SK-N-SH (cell line): ENCODE measurements around the gene APOC3. TPM values are rescaled to one million over a fixed set of nuclear protein-coding genes. Genes with fewer than 3 reads are reported as not detected.

ENCODE experiments used
- CTCF ChIA-PET: fragments of 300-600, 350-600 bp; formaldehyde crosslinking; extraction: SDS; loops from one replicate; lab custom pipeline; 2021; lab: Yijun Ruan, JAX
- POLR2A ChIA-PET: fragments of 350-600 bp; sonication (Branson Sonifier 250); formaldehyde crosslinking; extraction: SDS; loops from one replicate; lab custom pipeline; 2020; ENCODE audit warnings: antibody characterized with exemption, inconsistent platforms; lab: Yijun Ruan, JAX
- DNase-seq: peaks from one replicate; pipeline ENCODE4 v3.0.0; 2012
- H2AFZ ChIP-seq: fragments of 200-600 bp; sonication (generic); 2 replicates; pipeline ENCODE4 v1.8.1; 2016; ENCODE audit warnings: antibody characterized with exemption, mild to moderate bottlenecking, low read depth
- H3F3A ChIP-seq: fragments of 200-600 bp; sonication (generic); replicated peaks from 2 replicates; pipeline ENCODE3; 2016; ENCODE audit warnings: antibody characterized with exemption, mild to moderate bottlenecking; ENCODE audit not compliant: insufficient read depth
- H3K27ac ChIP-seq, 2 experiments: fragments of 200-500 bp in 1 of 2; fragments of 200-600 bp in 1 of 2; sonication (Bioruptor generic) in 1 of 2; sonication (generic), shearing (Covaris generic) in 1 of 2; 2 replicates each; pipeline versions ENCODE4 v1.5.1 to v1.6.1; 2014 to 2016; ENCODE audit warnings: low read depth in 2 of 2, inconsistent platforms in 1 of 2, low read length in 1 of 2, mild to moderate bottlenecking in 1 of 2, mixed read lengths in 1 of 2
- H3K27me3 ChIP-seq: fragments of 200-600 bp; sonication (generic), shearing (Covaris generic); 2 replicates; pipeline ENCODE4 v1.6.1; 2016; ENCODE audit warnings: mixed run types; ENCODE audit not compliant: insufficient read depth
- H3K36me3 ChIP-seq, 2 experiments: fragments of 200-500 bp in 1 of 2; fragments of 200-600 bp in 1 of 2; sonication (Bioruptor generic) in 1 of 2; sonication (generic) in 1 of 2; replicated peaks in 1 of 2; 2 replicates each; pipeline versions ENCODE3 to v1.5.1; 2014 to 2016; ENCODE audit warnings: low read length in 1 of 2, mild to moderate bottlenecking in 1 of 2; ENCODE audit not compliant: insufficient read depth in 2 of 2, control insufficient read depth in 1 of 2
- H3K4me1 ChIP-seq, 2 experiments: fragments of 200-500 bp in 1 of 2; fragments of 200-600 bp in 1 of 2; sonication (Bioruptor generic) in 1 of 2; sonication (generic), shearing (Covaris generic) in 1 of 2; 2 replicates each; pipeline versions ENCODE4 v1.5.1 to v1.6.1; 2014 to 2016; ENCODE audit warnings: low read depth in 1 of 2, low read length in 1 of 2, mixed run types in 1 of 2; ENCODE audit not compliant: insufficient read depth in 2 of 2, control insufficient read depth in 1 of 2
- H3K4me2 ChIP-seq: fragments of 200-600 bp; sonication (generic), shearing (Covaris generic); 2 replicates; pipeline ENCODE4 v1.6.1; 2017; ENCODE audit warnings: mixed run types
- H3K4me3 ChIP-seq, 2 experiments: fragments of 200-500 bp in 1 of 2; fragments of 200-600 bp in 1 of 2; sonication (Bioruptor generic) in 1 of 2; sonication (generic), shearing (Covaris generic) in 1 of 2; 2 replicates each; pipeline versions ENCODE4 v1.5.1 to v1.8.1; 2014 to 2016; ENCODE audit warnings: low read depth in 2 of 2, inconsistent platforms in 1 of 2, low read length in 1 of 2, mild to moderate bottlenecking in 1 of 2, mixed read lengths in 1 of 2, moderate library complexity in 1 of 2
- H3K79me2 ChIP-seq: fragments of 200-600 bp; sonication (generic); 2 replicates; pipeline ENCODE4 v1.8.1; 2017; ENCODE audit warnings: mild to moderate bottlenecking; ENCODE audit not compliant: insufficient read depth
- H3K9ac ChIP-seq: fragments of 200-600 bp; sonication (generic); 2 replicates; pipeline ENCODE4 v1.6.1; 2017; ENCODE audit warnings: mixed run types
- H3K9me2 ChIP-seq: fragments of 200-600 bp; sonication (generic); 2 replicates; pipeline ENCODE4 v1.6.1; 2017; ENCODE audit warnings: mixed run types
- H3K9me3 ChIP-seq: fragments of 200-600 bp; sonication (generic); 2 replicates; pipeline ENCODE4 v1.6.1; 2017; ENCODE audit warnings: mixed run types, mild to moderate bottlenecking, moderate library complexity
- H4K20me1 ChIP-seq: fragments of 200-600 bp; sonication (generic); 2 replicates; pipeline ENCODE4 v1.6.1; 2017; ENCODE audit warnings: mild to moderate bottlenecking, mixed run types; ENCODE audit not compliant: insufficient read depth
- CHD2 ChIP-seq: fragments of 150-350 bp; IDR thresholded peaks from 2 replicates; pipeline ENCODE4 v1.6.1; 2018; ENCODE audit warnings: low read length; ENCODE audit not compliant: partially characterized antibody
- ELF1 ChIP-seq: IDR thresholded peaks from 2 replicates; pipeline ENCODE4 v1.4.0; 2012
- EP300 ChIP-seq, 2 experiments: IDR thresholded peaks; 2 replicates each; pipeline versions ENCODE4 v1.4.0 to v1.6.1; 2012; ENCODE audit warnings: borderline replicate concordance in 1 of 2, low read depth in 1 of 2, low read length in 1 of 2
- EZH2phosphoT487 ChIP-seq: fragments of 200-600 bp; sonication (generic); IDR thresholded peaks from 2 replicates; pipeline ENCODE4 v1.6.1; 2017; ENCODE audit warnings: low read depth, mixed run types, mild to moderate bottlenecking, antibody characterized with exemption, moderate library complexity, borderline replicate concordance
- FOXM1 ChIP-seq: IDR thresholded peaks from 2 replicates; pipeline ENCODE4 v1.4.0; 2012; ENCODE audit warnings: low read depth, mild to moderate bottlenecking
- GABPA ChIP-seq: IDR thresholded peaks from 2 replicates; pipeline ENCODE4 v1.4.0; 2012; ENCODE audit warnings: low read depth, mild to moderate bottlenecking
- JUND ChIP-seq: IDR thresholded peaks from 2 replicates; pipeline ENCODE4 v1.4.0; 2012
- NRF1 ChIP-seq: IDR thresholded peaks from 2 replicates; pipeline ENCODE4 v1.6.1; 2012; ENCODE audit warnings: low read depth, mild to moderate bottlenecking, low read length
- POLR2AphosphoS5 ChIP-seq: IDR thresholded peaks from 2 replicates; pipeline ENCODE4 v1.6.1; 2012; ENCODE audit warnings: low read depth, low read length
- RAD21 ChIP-seq: IDR thresholded peaks from 2 replicates; pipeline ENCODE4 v1.6.1; 2012; ENCODE audit warnings: mild to moderate bottlenecking, low read length
- RFX5 ChIP-seq: IDR thresholded peaks from 2 replicates; pipeline ENCODE4 v1.6.1; 2012; ENCODE audit warnings: mild to moderate bottlenecking, improper control_type of control experiment, low read length
- RXRA ChIP-seq: IDR thresholded peaks from 2 replicates; pipeline ENCODE4 v1.4.0; 2012; ENCODE audit warnings: low read depth, mild to moderate bottlenecking, borderline replicate concordance
- TCF12 ChIP-seq: IDR thresholded peaks from 2 replicates; pipeline ENCODE4 v1.4.0; 2012
- WGBS: methylation state at CpG from one replicate; pipeline ENCODE4 v1.1.6; 2017; ENCODE audit warnings: low lambda C conversion rate; 5-methylcytosine and 5-hydroxymethylcytosine counted together
- polyA plus RNA-seq, 3 experiments: library from polyadenylated mRNA; depleted of rRNA; stranded (reverse); fragments of >200 nt; gene quantifications; 2 replicates each; pipeline ENCODE4 v1.2.3, GENCODE V29; 2012
- TF ChIP-seq, protein P1 (sequence below): IDR thresholded peaks from 2 replicates; pipeline ENCODE4 v1.6.1; 2012; ENCODE audit warnings: mild to moderate bottlenecking, low read depth, low read length, moderate library complexity
- TF ChIP-seq, protein P2 (sequence below): IDR thresholded peaks from 2 replicates; pipeline ENCODE4 v1.4.0; 2012; ENCODE audit warnings: low read depth, borderline replicate concordance
- TF ChIP-seq, protein P3 (sequence below): fragments of 150-350 bp; IDR thresholded peaks from 2 replicates; pipeline ENCODE4 v1.6.1; 2016; ENCODE audit warnings: mild to moderate bottlenecking, low read depth, low read length
- TF ChIP-seq, protein P4 (sequence below): fragments of 150-350 bp; IDR thresholded peaks from 2 replicates; pipeline ENCODE4 v1.6.1; 2017; ENCODE audit warnings: antibody characterized with exemption, low read length, low read depth, borderline replicate concordance
- TF ChIP-seq, protein P5 (sequence below): fragments of 200-600 bp; sonication (generic); IDR thresholded peaks from 2 replicates; pipeline ENCODE4 v1.6.1; 2017; ENCODE audit warnings: antibody characterized with exemption, mild to moderate bottlenecking, moderate library complexity
- TF ChIP-seq, protein P6 (sequence below): IDR thresholded peaks from 2 replicates; pipeline ENCODE4 v1.4.0; 2012; ENCODE audit warnings: low read depth
- TF ChIP-seq, protein P7 (sequence below): IDR thresholded peaks from 2 replicates; pipeline ENCODE4 v1.4.0; 2012; ENCODE audit warnings: low read depth, borderline replicate concordance

APOC3 gene
- not detected in 2 replicates for polyA plus RNA-seq (2012; rRNA removed)
- polyA plus RNA-seq (2012; cell fraction: cytosol; rRNA removed): 8.5 TPM in 1 of 2 replicates, not detected in the other
- 0.51 TPM in 1 of 2 replicates, not detected in the other for polyA plus RNA-seq (2012; cell fraction: nucleus; rRNA removed)

DNA sequence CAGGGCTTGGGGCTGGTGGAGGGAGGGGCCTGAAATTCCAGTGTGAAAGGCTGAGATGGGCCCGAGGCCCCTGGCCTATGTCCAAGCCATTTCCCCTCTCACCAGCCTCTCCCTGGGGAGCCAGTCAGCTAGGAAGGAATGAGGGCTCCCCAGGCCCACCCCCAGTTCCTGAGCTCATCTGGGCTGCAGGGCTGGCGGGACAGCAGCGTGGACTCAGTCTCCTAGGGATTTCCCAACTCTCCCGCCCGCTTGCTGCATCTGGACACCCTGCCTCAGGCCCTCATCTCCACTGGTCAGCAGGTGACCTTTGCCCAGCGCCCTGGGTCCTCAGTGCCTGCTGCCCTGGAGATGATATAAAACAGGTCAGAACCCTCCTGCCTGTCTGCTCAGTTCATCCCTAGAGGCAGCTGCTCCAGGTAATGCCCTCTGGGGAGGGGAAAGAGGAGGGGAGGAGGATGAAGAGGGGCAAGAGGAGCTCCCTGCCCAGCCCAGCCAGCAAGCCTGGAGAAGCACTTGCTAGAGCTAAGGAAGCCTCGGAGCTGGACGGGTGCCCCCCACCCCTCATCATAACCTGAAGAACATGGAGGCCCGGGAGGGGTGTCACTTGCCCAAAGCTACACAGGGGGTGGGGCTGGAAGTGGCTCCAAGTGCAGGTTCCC lies at the start of gene APOC3:
Gene APOC3, plus strand, starts transcription at position 383 of the 659 bp plus-strand sequence. CDS start 676 bp downstream, outside the sequence.
- TF ChIP-seq RXRA (no peak), FOXM1 (no peak), EZH2phosphoT487 (no peak), POLR2AphosphoS5 (no peak), RAD21 (no peak), ELF1 (no peak), TCF12 (no peak), RFX5 (no peak), EP300 (IDR thresholded peaks at IDR 0.05; ENCODE audit: borderline replicate concordance in 1 of 2, low read depth in 1 of 2, low read length in 1 of 2) (no peak), CHD2 (no peak), JUND (no peak), GABPA (no peak), NRF1 (no peak)
- TF ChIP-seq, protein P1, sequence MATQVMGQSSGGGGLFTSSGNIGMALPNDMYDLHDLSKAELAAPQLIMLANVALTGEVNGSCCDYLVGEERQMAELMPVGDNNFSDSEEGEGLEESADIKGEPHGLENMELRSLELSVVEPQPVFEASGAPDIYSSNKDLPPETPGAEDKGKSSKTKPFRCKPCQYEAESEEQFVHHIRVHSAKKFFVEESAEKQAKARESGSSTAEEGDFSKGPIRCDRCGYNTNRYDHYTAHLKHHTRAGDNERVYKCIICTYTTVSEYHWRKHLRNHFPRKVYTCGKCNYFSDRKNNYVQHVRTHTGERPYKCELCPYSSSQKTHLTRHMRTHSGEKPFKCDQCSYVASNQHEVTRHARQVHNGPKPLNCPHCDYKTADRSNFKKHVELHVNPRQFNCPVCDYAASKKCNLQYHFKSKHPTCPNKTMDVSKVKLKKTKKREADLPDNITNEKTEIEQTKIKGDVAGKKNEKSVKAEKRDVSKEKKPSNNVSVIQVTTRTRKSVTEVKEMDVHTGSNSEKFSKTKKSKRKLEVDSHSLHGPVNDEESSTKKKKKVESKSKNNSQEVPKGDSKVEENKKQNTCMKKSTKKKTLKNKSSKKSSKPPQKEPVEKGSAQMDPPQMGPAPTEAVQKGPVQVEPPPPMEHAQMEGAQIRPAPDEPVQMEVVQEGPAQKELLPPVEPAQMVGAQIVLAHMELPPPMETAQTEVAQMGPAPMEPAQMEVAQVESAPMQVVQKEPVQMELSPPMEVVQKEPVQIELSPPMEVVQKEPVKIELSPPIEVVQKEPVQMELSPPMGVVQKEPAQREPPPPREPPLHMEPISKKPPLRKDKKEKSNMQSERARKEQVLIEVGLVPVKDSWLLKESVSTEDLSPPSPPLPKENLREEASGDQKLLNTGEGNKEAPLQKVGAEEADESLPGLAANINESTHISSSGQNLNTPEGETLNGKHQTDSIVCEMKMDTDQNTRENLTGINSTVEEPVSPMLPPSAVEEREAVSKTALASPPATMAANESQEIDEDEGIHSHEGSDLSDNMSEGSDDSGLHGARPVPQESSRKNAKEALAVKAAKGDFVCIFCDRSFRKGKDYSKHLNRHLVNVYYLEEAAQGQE: no peak
- TF ChIP-seq, protein P2, sequence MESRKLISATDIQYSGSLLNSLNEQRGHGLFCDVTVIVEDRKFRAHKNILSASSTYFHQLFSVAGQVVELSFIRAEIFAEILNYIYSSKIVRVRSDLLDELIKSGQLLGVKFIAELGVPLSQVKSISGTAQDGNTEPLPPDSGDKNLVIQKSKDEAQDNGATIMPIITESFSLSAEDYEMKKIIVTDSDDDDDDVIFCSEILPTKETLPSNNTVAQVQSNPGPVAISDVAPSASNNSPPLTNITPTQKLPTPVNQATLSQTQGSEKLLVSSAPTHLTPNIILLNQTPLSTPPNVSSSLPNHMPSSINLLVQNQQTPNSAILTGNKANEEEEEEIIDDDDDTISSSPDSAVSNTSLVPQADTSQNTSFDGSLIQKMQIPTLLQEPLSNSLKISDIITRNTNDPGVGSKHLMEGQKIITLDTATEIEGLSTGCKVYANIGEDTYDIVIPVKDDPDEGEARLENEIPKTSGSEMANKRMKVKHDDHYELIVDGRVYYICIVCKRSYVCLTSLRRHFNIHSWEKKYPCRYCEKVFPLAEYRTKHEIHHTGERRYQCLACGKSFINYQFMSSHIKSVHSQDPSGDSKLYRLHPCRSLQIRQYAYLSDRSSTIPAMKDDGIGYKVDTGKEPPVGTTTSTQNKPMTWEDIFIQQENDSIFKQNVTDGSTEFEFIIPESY: no peak
- TF ChIP-seq, protein P3, sequence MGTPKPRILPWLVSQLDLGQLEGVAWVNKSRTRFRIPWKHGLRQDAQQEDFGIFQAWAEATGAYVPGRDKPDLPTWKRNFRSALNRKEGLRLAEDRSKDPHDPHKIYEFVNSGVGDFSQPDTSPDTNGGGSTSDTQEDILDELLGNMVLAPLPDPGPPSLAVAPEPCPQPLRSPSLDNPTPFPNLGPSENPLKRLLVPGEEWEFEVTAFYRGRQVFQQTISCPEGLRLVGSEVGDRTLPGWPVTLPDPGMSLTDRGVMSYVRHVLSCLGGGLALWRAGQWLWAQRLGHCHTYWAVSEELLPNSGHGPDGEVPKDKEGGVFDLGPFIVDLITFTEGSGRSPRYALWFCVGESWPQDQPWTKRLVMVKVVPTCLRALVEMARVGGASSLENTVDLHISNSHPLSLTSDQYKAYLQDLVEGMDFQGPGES: no peak
- TF ChIP-seq, protein P4, sequence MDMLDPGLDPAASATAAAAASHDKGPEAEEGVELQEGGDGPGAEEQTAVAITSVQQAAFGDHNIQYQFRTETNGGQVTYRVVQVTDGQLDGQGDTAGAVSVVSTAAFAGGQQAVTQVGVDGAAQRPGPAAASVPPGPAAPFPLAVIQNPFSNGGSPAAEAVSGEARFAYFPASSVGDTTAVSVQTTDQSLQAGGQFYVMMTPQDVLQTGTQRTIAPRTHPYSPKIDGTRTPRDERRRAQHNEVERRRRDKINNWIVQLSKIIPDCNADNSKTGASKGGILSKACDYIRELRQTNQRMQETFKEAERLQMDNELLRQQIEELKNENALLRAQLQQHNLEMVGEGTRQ: no peak
- TF ChIP-seq, protein P5, sequence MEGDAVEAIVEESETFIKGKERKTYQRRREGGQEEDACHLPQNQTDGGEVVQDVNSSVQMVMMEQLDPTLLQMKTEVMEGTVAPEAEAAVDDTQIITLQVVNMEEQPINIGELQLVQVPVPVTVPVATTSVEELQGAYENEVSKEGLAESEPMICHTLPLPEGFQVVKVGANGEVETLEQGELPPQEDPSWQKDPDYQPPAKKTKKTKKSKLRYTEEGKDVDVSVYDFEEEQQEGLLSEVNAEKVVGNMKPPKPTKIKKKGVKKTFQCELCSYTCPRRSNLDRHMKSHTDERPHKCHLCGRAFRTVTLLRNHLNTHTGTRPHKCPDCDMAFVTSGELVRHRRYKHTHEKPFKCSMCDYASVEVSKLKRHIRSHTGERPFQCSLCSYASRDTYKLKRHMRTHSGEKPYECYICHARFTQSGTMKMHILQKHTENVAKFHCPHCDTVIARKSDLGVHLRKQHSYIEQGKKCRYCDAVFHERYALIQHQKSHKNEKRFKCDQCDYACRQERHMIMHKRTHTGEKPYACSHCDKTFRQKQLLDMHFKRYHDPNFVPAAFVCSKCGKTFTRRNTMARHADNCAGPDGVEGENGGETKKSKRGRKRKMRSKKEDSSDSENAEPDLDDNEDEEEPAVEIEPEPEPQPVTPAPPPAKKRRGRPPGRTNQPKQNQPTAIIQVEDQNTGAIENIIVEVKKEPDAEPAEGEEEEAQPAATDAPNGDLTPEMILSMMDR: no peak
- TF ChIP-seq, protein P6, sequence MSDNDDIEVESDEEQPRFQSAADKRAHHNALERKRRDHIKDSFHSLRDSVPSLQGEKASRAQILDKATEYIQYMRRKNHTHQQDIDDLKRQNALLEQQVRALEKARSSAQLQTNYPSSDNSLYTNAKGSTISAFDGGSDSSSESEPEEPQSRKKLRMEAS: no peak
- TF ChIP-seq, protein P7, sequence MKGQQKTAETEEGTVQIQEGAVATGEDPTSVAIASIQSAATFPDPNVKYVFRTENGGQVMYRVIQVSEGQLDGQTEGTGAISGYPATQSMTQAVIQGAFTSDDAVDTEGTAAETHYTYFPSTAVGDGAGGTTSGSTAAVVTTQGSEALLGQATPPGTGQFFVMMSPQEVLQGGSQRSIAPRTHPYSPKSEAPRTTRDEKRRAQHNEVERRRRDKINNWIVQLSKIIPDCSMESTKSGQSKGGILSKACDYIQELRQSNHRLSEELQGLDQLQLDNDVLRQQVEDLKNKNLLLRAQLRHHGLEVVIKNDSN: no peak
- TF ChIP-seq, all 33 proteins: peak for 0
- H3K4me1 ChIP-seq: peaks cover 0 to 30% of the 10 kb centered on the region in 2 experiments; a peak in 1 of 4 replicates
- ChIA-PET POLR2A (no interaction called here), CTCF (interaction anchor here (0.8 to 1.9 kb wide), 5 partner anchors 13 to 276 kb away, joined by 3 to 7 read pairs (median 4); partner anchors contain the start of gene APOA5)
- H3F3A ChIP-seq: no peaks in the 10 kb centered on the region
- no peak within 1 kb of the TSS for H3K9ac ChIP-seq
- WGBS: 62% methylated on average over 8 of the region's 9 CpGs
- H3K9me3 ChIP-seq: no peaks in the 10 kb centered on the region
- DNase-seq: peak; percentile 73
- H4K20me1 ChIP-seq: no peaks in the 10 kb centered on the region
- no peaks in the 10 kb centered on the region for H3K27me3 ChIP-seq
- H3K4me3 ChIP-seq: no peak within 1 kb of the TSS
- peak within 1 kb of the TSS in 1 of 2 experiments; percentile 69; a peak in 2 of 4 replicates for H3K27ac ChIP-seq
- H3K79me2 ChIP-seq: no peaks in the 10 kb centered on the region
- H3K9me2 ChIP-seq: no peaks in the 10 kb centered on the region
- H3K4me2 ChIP-seq: no peak within 1 kb of the TSS
- no peaks in the 10 kb centered on the region for H3K36me3 ChIP-seq
- no peak within 1 kb of the TSS for H2AFZ ChIP-seq
